Caco-2 (cell line): ENCODE results near the gene ERCC6. TPM values are rescaled to one million over a fixed set of nuclear protein-coding genes. Genes with fewer than 3 reads are reported as not detected.
A peak's percentile ranks its signal among the peaks of the same experiment; 100 is the strongest.

Experiments
- Bru-seq: library from RNA; stranded (reverse); fragments of 400-500 nt; gene quantifications from one replicate; lab custom pipeline; 2021; lab: Mats Ljungman, UMichigan
- BruChase-seq, 2 experiments: library from RNA; stranded (reverse); fragments of 400-500 nt; gene quantifications; one replicate each; lab custom pipeline; 2021; lab: Mats Ljungman, UMichigan
- BruUV-seq: library from RNA; stranded (reverse); fragments of 400-500 nt; replicated peaks from 2 replicates; lab custom pipeline; 2021; lab: Mats Ljungman, UMichigan
- CTCF ChIA-PET: fragments of 300-600 bp; sonication (Branson Sonifier 250); formaldehyde crosslinking; loops from one replicate; lab custom pipeline; 2022; ENCODE audit warnings: antibody characterized with exemption; lab: Charles Lee
- POLR2A ChIA-PET: fragments of 300-600 bp; sonication (Branson Sonifier 250); formaldehyde crosslinking; loops from one replicate; lab custom pipeline; 2022; ENCODE audit warnings: antibody characterized with exemption; lab: Charles Lee
- DNase-seq, 2 experiments: peaks; one replicate each; pipeline versions ENCODE4 v3.0.0 to v3.0.0-alpha.2; 2020 to 2022
- H3K27me3 ChIP-seq: replicated peaks from 2 replicates; pipeline ENCODE4 v1.6.0; 2011; ENCODE audit warnings: low read length; ENCODE audit not compliant: control insufficient read depth, insufficient read depth
- H3K36me3 ChIP-seq: 2 replicates; pipeline ENCODE4 v1.5.1; 2011; ENCODE audit warnings: low read length; ENCODE audit not compliant: control insufficient read depth, insufficient read depth
- H3K4me1 ChIP-seq: fragments of 250-450 bp; sonication (Bioruptor Pico); 2 replicates; pipeline ENCODE4 v1.5.1; 2020; ENCODE audit warnings: mild to moderate bottlenecking
- H3K4me3 ChIP-seq: 2 replicates; pipeline ENCODE4 v1.5.1; 2011; ENCODE audit warnings: low read depth, mild to moderate bottlenecking, control low read depth, low read length
- H3K9me3 ChIP-seq: fragments of 250-450 bp; sonication (Bioruptor Pico); 2 replicates; pipeline ENCODE4 v1.5.1; 2020; ENCODE audit warnings: mild to moderate bottlenecking, moderate library complexity
- H3K27ac Mint-ChIP-seq: one replicate; pipeline ENCODE4 v1.8.0; 2022; ENCODE audit warnings: mixed read lengths; ENCODE audit not compliant: unreplicated experiment
- H3K27me3 Mint-ChIP-seq: one replicate; pipeline ENCODE4 v1.8.0; 2022; ENCODE audit warnings: mixed read lengths; ENCODE audit not compliant: insufficient read depth, unreplicated experiment
- H3K36me3 Mint-ChIP-seq: one replicate; pipeline ENCODE4 v1.8.0; 2022; ENCODE audit warnings: mild to moderate bottlenecking, mixed read lengths; ENCODE audit not compliant: insufficient read depth, unreplicated experiment
- H3K4me1 Mint-ChIP-seq: one replicate; pipeline ENCODE4 v1.8.0; 2022; ENCODE audit warnings: low read depth, mixed read lengths; ENCODE audit not compliant: unreplicated experiment
- H3K4me3 Mint-ChIP-seq: one replicate; pipeline ENCODE4 v1.8.0; 2022; ENCODE audit warnings: mild to moderate bottlenecking, moderate library complexity, mixed read lengths; ENCODE audit not compliant: unreplicated experiment
- H3K9me3 Mint-ChIP-seq: one replicate; pipeline ENCODE4 v1.8.0; 2022; ENCODE audit warnings: mixed read lengths; ENCODE audit not compliant: unreplicated experiment
- CTCF ChIP-seq, 2 experiments: fragments of 200-600 bp in 1 of 2; IDR thresholded peaks; 1 replicate in 1 of 2; 2 replicates in 1 of 2; pipeline versions ENCODE4 v1.5.1 to v1.8.0; 2011 to 2022; ENCODE audit warnings: antibody characterized with exemption in 1 of 2, control low read depth in 1 of 2, inconsistent platforms in 1 of 2, low read depth in 1 of 2, low read length in 1 of 2, mild to moderate bottlenecking in 1 of 2, moderate library complexity in 1 of 2; ENCODE audit not compliant: insufficient read depth in 1 of 2, severe bottlenecking in 1 of 2, unreplicated experiment in 1 of 2
- intact Hi-C: fragments of 100-400 bp; cut with micrococcal nuclease; formaldehyde crosslinking; loops from one replicate; pipeline ENCODE4 v1.10.0; 2022; ENCODE audit not compliant: unreplicated experiment
- long read RNA-seq: library from polyadenylated mRNA; stranded (forward); transcript quantifications from one replicate; pipeline ENCODE4 v2.0.0, GENCODE V29; 2022
- total RNA-seq: library from RNA; stranded (reverse); gene quantifications from 2 replicates; pipeline ENCODE4 v1.2.3, GENCODE V29; 2022

The ERCC6 gene
- total RNA-seq, result 30.2 and 32.0 TPM in 2 replicates
- Bru-seq, nascent RNA, result percentile 77 among the genes with signal in this experiment
- BruChase-seq, experiment 1, labeled RNA remaining after a 2-hour chase, result percentile 76 among the genes with signal in this experiment
- BruChase-seq, experiment 2, labeled RNA remaining after a 6-hour chase, result percentile 70 among the genes with signal in this experiment
- long read RNA-seq, full-length matches to known transcripts, result 3 of 13 reads
- long read RNA-seq, partial matches to known transcripts, result 5 of 13 reads
- long read RNA-seq, other reads (novel, unspliced or antisense), result 5 of 13 reads

- Mint-ChIP-seq H3K9me3 (no peaks in the 10 kb centered on the region), H3K27ac (peak within 1 kb of the TSS; percentile 96), H3K27me3 (peaks cover 1% of the 10 kb centered on the region), H3K4me1 (no peaks in the 10 kb centered on the region), H3K36me3 (peaks cover 24% of the 10 kb centered on the region), H3K4me3 (peak within 1 kb of the TSS; percentile 93)
- peak within 1 kb of the TSS; percentile 54 for H3K4me3 ChIP-seq
- intact Hi-C loops, result loop anchor here (2.0 kb wide), 1 partner anchor 54 kb away; no protein-coding TSS in a partner anchor
- H3K27me3 ChIP-seq, result no peaks in the 10 kb centered on the region
- TF ChIP-seq CTCF (IDR thresholded peaks at IDR 0.05; ENCODE audit: insufficient read depth in 1 of 2, low read depth in 1 of 2, low read length in 1 of 2, severe bottlenecking in 1 of 2, unreplicated experiment in 1 of 2), result peak in 1 of 2 experiments; percentile 24
- no peaks in the 10 kb centered on the region for H3K4me1 ChIP-seq
- ChIA-PET POLR2A (interaction anchor here (0.5 to 1.5 kb wide), 15 partner anchors 8 to 955 kb away, joined by 3 to 11 read pairs (median 4); no protein-coding TSS in a partner anchor), CTCF (interaction anchor here (0.6 to 1.6 kb wide), 17 partner anchors 9 to 1232 kb away, joined by 3 to 18 read pairs (median 4); partner anchors contain the start of gene MAPK8)
- H3K9me3 ChIP-seq, result no peaks in the 10 kb centered on the region
- no TSS peak for BruUV-seq
- DNase-seq, result peak; percentile 99
- H3K36me3 ChIP-seq, result no peaks in the 10 kb centered on the region
These were observed at the start of gene ERCC6 for GRCh38 chr10:49538381-49539319. TSS of gene ERCC6 (minus strand) at chr10:49539121.

GRCh38 chr10:49587981-49588380 lies 49.1 kb upstream of the ERCC6 start:
- Histone ChIP-seq H3K9me3 (peaks cover 6% of the 10 kb centered on the region), H3K27me3 (no peaks in the 10 kb centered on the region), H3K36me3 (no peaks in the 10 kb centered on the region), H3K4me1 (no peaks in the 10 kb centered on the region; the same call in 1 of the 2 replicates), H3K4me3 (no peak overlapping the region)
- TF ChIP-seq CTCF (IDR thresholded peaks at IDR 0.05; ENCODE audit: insufficient read depth in 1 of 2, low read depth in 1 of 2, low read length in 1 of 2, severe bottlenecking in 1 of 2, unreplicated experiment in 1 of 2), result no peak
- H3K27me3 Mint-ChIP-seq, result no peaks in the 10 kb centered on the region
- H3K4me3 Mint-ChIP-seq, result no peak overlapping the region
- no peaks in the 10 kb centered on the region for H3K9me3 Mint-ChIP-seq
- BruUV-seq, result no TSS peak
- ChIA-PET CTCF (no interaction called here), POLR2A (no interaction called here)
- H3K36me3 Mint-ChIP-seq, result no peaks in the 10 kb centered on the region
- no peak for DNase-seq
- intact Hi-C loops, result no loop called here
- H3K27ac Mint-ChIP-seq, result no peak overlapping the region
- H3K4me1 Mint-ChIP-seq, result no peaks in the 10 kb centered on the region

GRCh38 chr10:49585387-49585786 lies 46.5 kb upstream of the ERCC6 start:
- no TSS peak for BruUV-seq
- Histone ChIP-seq H3K4me1 (no peaks in the 10 kb centered on the region; the same call in 1 of the 2 replicates), H3K4me3 (no peak overlapping the region), H3K27me3 (no peaks in the 10 kb centered on the region), H3K9me3 (peaks cover 8% of the 10 kb centered on the region), H3K36me3 (no peaks in the 10 kb centered on the region)
- no peaks in the 10 kb centered on the region for H3K9me3 Mint-ChIP-seq
- H3K4me3 Mint-ChIP-seq, result no peak overlapping the region
- peaks cover 3% of the 10 kb centered on the region for H3K27me3 Mint-ChIP-seq
- intact Hi-C loops, result no loop called here
- ChIA-PET POLR2A (no interaction called here), CTCF (no interaction called here)
- no peaks in the 10 kb centered on the region for H3K36me3 Mint-ChIP-seq
- H3K4me1 Mint-ChIP-seq, result peaks cover 1% of the 10 kb centered on the region
- H3K27ac Mint-ChIP-seq, result no peak overlapping the region
- TF ChIP-seq CTCF (IDR thresholded peaks at IDR 0.05; ENCODE audit: insufficient read depth in 1 of 2, low read depth in 1 of 2, low read length in 1 of 2, severe bottlenecking in 1 of 2, unreplicated experiment in 1 of 2), result no peak
- no peak for DNase-seq
